GM19438 (cell line): Measurements from ENCODE around the gene OR6P1.

Source experiments
- ATAC-seq: cut with Tn5 transposase; IDR thresholded peaks from one replicate; pipeline ENCODE4 v1.9.1; 2021; ENCODE audit warnings: low read depth; ENCODE audit not compliant: unreplicated experiment

OR6P1 gene, protein sequence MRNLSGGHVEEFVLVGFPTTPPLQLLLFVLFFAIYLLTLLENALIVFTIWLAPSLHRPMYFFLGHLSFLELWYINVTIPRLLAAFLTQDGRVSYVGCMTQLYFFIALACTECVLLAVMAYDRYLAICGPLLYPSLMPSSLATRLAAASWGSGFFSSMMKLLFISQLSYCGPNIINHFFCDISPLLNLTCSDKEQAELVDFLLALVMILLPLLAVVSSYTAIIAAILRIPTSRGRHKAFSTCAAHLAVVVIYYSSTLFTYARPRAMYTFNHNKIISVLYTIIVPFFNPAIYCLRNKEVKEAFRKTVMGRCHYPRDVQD

DNA sequence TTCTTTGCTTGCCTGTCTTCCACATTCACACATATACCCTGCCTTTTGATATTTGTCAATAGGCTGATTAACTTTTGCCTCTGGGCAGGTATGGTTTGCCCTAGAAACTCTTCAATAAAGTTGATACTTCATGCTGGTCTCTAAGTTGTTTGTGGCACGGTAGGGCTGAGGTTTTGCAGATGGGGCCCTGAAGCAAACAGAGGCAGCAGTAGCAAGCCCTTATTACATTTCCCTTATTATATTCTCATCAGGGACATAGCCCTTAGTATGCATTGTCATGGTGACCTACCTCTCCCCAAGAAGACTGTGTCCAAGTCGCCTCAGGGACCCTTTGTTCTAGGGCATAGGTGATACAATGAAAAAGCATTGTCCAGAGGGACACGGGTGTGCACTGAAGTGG, at the start of gene OR6P1:
OR6P1 (minus strand) TSS at position 101 of the 400 bp plus-strand sequence. CDS start 6,976 bp downstream, outside the sequence.
- ATAC-seq = no peak

DNA sequence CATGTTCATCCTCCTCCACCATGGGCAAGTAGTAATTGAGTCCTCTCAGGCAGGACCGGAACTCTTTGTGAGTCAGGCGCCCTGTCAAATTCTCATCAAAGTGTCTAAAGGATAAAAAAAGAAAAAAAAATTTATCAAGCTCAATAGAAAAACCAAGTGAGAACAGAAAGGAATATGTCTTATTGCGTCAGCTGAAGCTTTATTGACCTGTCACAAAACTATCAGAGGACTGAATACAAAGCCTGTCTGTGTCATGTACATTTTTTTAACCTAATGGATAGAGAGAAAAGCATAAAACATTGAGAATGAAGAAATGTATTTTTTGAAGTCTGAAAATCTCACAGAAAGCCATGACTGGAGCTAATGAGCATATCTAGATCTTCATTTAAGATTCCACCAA, 43.4 kb upstream of the OR6P1 start:
- no peak for ATAC-seq

DNA sequence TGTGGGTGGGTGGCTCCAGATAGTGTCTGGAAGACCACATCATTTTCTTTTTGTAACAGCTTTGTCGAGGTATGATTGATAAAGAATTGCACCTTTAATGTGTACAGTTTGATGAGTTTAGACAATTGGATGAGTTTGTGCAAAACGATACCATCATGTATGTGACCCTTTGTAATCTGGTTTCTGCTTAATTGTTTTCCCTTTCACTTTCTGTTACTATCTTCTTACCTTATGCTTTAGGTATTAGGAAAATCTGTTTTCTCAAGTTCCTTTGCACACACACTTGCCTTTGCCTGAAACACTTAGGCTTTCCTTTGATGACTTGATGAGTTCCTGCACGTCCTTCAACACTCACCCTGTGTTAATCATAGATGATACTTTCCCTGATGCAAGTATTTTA, 41.5 kb upstream of the OR6P1 start:
- no peak for ATAC-seq

DNA sequence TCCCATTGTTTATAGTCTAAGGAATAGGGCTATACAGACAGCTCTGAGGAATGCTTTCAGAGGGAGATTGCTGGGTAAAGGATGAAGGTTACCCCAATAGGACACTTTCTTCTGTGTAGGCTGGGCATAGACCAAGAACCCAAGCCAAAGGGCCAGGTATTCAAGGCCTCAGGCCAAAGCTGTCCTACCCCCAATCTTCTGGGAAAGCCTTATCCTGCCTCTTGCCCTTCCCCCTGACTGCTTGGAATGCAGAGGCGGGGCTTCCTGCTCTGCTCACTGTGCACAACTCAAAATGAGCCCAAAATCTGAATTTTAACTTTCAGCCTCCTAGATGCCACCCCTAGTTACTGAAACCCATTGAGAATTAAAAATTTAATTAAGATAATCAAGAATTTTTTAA, 36.9 kb upstream of the OR6P1 start:
- no peak for ATAC-seq

DNA sequence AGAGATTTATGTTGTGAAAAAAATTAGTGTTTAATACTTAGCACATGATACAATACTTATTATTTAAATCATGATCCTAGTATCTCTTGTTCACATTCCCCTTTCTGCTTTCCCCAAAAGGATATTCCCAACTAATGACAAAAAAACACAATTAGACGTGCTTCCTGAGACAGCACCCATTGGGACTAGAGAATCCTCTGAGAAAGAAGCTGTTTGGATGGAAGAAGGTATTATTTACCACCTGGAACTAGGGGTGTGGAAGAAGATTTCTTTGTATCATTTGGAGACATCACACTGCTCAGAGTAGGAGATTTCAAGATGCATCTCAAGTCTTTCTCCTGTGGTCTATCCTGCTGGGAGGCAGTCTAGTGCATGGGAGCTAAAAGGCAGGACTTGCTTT, 34.6 kb upstream of the OR6P1 start, which contains the start of gene OR10Z1:
OR10Z1 (plus strand) TSS at position 301 of the 400 bp plus-strand sequence. CDS start 1,171 bp downstream, outside the sequence.
- no peak for ATAC-seq

DNA sequence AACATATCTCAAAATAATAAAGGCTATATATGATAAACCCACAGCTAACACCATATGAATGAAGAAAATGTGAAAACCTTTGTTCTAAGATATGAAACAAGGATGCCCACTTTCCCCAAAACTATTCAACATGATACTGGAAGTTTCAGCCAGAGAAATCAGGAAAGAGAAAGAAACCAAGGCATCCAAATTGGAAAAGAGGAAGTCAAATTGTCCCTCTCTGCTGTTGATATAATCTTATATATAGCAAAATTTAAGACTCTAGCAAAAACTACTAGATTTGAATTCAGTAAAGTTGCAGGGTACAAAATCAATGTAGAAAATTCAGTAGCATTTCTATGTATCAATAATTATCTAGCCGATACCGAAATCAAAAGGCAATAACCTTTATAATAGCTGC, 30.4 kb upstream of the OR6P1 start:
- ATAC-seq = no peak

DNA sequence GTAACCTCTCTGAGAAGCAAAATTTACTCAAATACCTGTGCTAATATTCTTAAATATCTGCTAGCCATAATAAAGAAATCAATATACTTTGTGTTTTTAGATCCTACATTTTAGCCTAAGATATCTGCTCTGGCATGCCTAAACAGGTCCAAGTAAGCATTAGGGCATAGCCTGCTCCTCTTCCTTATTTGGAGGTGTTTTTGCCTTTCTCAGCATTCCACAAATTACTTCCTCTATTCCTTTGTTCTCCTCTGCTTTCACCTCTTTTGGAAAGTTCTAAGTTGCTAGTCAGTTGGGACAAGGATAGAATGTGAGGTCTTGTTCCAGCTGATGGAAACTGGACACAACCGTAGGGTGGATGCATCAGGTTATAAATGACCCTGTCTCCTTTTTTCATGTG, 16.6 kb upstream of the OR6P1 start:
- ATAC-seq = no peak

DNA sequence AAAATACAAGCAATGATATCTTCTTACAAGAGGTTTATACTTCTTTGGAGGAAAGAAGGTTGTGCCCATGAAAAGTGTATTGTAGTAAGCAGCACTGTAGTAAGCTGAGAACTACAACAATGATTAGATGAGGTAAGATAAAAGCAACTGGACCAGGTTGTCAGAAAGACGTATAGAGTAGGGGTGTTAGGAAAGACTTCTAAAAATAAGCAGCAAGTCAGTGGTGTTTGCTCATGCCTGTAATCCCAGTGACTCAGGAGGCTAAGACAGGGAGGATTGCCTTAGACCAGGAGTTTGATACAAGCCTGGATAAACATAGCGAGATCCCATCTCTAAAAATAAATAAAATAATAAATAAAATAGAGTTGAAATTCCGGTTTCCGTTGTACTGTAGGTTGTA, 13.6 kb upstream of the OR6P1 start:
- ATAC-seq = no peak

DNA sequence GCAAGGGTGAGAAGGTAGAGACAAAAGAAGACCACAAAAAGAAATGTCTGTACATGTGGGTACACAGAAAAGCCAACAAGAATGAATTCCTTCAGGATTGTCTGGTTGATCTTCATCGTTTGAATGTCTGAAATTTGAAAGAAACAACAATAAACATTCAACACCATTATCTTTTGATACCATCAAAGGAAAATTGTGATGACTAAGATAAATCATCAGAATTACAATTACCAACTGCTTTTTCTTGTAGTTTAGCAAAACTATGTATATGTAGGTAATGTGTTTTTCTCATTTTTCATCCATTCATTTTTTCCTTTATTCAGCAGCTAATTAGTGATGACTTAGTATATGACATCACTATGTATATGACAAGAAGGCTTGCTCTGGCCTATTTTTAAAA, 9.4 kb upstream of the OR6P1 start, which contains the start of gene OR10X1:
OR10X1 (minus strand) TSS at position 167 of the 400 bp plus-strand sequence; CDS start at position 167, 0 bp downstream.
- no peak for ATAC-seq

DNA sequence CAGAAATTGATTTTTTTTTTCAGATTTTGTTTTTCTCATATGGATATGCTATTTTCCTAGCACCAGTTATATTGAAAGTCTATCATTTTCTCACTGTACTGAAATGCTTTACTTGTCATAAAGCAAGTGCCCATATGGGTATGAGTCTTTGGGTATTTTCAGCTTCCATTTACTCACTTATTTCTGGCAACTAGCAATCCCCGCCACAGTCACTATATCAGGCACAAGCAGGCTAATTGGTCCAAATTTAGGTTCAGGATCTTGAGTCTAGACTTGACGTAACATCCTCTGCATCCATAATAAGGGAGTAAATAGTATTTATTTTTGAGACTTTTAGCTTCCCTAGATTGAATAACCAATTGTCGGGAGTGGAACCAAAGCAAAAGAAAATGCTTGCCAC, 7.2 kb upstream of the OR6P1 start:
- ATAC-seq = no peak

DNA sequence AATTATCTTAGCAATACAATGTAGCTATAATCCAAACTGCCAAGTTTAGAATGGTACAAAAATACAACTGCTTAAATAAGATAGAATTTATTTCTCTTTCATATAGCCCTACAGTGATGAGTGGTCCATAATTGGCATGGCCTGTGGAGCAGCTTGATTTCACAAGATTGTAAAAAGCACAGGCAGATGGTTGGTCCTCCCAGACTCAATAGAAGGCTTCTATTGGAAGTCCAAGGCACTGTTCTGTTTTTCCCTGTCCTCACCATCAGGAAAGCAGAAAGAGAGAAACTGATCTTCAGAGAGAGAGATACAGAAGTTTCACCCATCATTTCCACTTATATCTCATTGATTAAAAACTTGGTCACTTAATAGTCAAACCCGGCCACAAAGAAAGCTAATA, 1.8 kb upstream of the OR6P1 start:
- ATAC-seq = no peak

DNA sequence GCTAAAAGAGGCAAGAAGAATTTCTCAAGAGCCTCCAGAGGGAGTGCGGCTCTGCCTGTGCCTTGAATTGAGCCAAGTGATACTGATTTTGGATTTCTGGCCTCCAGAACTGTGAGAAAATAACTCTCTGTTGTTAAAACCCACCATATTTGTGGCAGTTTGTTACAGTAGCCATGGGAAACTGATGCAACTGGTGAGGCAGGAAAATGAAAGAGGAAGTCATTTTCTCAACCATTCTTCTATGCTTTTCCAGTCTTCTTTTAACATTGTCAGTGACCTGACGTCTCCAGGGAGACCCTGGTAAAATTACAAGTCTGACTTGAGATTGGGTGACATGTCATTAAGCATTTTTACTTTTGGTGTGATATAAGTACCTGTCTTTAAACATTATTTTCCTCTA, 5.8 kb downstream of the OR6P1 start:
- ATAC-seq = no peak

DNA sequence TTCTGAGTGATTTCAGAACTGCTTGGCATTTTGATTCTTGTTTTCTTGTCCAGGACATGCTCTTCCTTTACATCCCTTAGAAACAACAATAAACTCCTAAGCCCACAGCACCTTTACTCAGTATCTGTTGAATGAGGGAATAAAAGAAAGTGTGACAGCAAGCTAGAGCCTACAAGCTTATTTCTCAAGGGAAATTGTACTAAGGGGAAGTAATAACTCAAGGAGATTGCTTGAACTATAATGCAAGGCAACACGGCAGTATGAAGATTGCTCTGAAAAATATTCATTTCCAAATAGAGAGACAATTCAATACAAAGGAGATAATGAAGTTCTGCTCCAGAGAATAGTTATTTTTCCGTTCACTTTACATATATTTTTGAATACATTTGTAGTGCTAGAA, 6.5 kb downstream of the OR6P1 start:
- no peak for ATAC-seq

DNA sequence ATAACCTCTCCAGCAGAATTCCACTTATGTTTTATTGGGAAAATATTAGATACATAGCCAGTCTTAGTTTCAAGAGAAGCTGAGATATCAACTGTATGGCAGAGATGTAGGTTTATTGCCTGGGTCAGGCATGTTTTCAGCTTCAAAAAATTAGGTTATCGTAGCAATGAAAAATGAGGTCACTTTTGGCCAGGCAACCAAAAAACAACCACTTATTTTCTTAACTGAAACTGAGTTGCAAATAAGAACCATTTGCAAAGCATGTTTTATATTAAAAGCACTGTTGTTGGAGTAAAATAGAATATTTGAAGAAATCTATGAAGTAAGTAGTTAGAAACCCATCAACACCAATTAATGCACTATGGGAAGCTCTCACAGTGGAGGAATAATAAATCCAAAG, 10.7 kb downstream of the OR6P1 start:
- no peak for ATAC-seq

DNA sequence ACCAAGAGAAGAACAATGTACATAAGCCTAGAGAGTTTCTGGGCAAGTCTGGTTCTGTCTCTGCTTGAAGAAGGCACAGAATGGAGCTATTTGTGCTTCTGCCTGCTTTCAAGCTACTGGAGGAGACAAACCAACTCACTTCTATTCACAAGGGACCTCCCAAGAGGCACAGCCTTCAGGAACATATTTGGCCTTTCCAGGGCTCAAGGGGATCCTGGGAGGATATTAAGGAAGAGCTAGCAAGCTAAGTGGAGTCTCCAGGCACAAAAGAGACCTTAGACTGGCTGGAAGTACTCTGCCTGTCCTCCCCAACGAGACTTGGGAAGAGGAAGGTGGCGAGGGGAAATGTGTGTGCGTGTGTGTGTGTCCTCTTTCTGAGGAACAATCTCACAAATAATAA, 16.0 kb downstream of the OR6P1 start, which contains the start of gene OR6Y1:
OR6Y1 (minus strand) TSS at position 54 of the 400 bp plus-strand sequence. CDS start 6,300 bp downstream, outside the sequence.
- ATAC-seq = no peak

DNA sequence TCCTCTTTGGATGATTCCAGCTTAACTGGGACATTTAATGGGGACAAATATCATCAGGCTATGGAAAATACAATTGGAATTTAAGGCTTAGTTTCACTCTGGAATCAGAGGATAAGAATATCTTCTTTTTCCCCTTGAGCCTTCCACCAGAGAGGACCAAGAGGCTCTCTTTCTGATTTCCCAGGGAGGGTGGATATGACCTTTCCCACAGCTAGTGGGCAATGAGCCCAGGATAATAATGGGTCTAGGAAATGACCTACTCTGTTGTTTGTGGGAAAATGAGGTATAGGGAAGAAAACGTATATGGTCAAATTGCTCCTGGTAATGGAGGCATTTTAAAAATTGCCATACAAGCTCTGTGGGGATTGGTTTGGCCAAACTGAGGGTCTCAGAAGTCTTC, 18.1 kb downstream of the OR6P1 start:
- no peak for ATAC-seq

DNA sequence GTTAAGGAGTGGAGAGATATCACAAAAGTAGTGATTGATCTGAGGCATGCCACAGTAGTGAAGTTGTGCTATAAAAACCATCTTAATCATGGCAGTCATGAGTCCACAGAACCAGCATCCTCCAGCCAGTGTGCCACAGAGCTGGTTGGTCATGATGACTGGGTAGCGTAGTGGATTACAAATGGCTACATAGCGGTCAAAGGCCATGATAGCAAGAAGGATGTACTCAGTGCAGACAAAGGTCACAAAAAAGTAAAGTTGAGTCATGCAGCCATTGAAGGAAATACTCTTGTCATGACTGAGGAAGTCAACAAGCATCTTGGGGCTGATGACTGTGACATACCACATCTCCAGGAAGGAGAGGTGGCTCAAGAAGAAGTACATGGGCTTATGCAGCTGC, 22.8 kb downstream of the OR6P1 start:
- ATAC-seq = no peak

DNA sequence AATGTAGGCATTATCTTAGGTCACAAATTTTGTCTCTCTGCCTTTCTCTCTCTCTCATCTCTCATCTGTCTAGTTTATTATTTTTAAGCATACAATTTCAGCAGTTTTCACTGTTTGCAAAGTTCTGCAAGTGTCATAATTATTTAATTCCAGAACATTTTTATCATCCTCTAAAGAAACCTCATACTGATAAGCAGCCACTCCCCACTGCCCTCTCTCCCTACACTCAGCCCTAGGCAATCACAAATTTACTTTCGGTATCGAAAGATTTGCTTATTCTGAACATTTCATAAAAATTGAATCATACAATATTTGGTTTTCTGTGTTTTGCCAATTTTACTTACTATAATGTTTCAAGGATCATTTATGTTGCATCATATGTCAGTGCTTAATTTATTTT, 32.8 kb downstream of the OR6P1 start:
- ATAC-seq = no peak

DNA sequence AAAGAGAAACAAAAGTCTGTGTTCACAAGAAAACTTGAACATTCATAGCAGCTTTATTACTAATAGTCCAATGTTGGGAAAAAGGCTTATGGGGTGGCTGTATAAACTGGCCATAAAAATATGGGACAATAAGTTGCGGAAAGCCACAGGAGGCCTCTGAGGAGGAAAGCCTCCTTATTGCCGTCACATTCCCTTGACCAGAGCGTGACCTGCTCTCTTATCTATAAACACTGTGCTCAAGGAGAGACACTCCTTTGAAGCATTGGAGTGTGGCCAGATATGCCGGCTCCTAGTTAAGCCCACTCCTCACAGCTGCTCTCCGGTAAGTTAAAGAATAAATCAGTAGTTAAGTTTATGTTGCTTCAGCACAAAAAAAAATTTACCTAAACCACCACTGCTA, 35.9 kb downstream of the OR6P1 start:
- ATAC-seq = no peak

DNA sequence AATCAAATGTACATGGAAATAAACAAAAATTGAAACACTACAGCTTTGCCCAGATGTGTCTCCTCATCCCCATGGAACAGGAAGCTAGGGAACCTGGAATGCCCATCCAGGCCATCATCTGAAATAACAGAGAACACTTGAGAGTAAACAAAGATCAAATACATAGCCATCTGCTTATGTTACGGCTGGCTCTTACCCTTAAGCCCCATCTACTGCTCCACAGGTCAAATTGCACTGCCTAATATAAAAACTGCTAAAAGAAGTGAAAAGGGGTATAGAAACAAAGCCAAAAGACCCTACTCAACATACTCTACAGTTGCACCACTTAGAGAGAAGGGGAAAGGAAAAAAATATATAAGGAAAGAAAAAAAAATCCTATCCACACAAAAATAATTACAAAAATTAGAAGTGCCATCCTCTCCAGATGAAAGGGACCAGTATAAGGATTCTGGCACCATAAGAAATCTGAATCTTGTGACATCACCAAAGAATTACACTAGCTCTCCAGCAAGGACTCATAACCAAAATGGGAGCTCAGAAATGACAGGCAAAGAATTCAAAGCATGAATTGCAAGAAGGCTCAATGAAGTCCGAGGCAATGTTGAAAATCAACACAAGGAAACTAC, 43.1 kb downstream of the OR6P1 start:
- no peak for ATAC-seq

DNA sequence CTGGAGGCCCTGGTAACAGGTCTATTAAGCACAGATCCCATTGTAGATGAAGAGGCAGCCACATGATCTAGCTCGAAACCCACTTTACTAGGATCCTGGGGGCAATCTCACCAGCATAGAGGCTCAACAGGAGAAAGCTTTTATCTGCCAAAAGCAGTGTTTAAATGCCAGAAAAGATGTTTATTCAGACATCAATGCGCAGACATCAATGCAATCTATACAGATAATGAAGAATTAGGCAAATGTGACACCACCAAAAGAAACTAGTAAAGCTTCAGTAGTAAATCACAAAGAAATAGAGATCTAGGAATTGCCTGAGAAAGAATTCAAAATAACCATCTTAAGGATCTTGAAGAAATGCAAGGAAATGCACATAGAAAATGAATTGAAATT, 48.7 kb downstream of the OR6P1 start:
- no peak for ATAC-seq
